NB4 (cell line): ENCODE measurements around the gene EDN2.

ENCODE experiments used
- CTCF ChIP-seq: IDR thresholded peaks from one replicate; pipeline ENCODE4 v1.5.1; 2012; ENCODE audit warnings: low read depth, low read length
- MAX ChIP-seq: IDR thresholded peaks from 2 replicates; pipeline ENCODE4 v1.6.1; 2011; ENCODE audit warnings: low read depth, low read length
- POLR2A ChIP-seq: IDR thresholded peaks from 2 replicates; pipeline ENCODE4 v1.6.1; 2011; ENCODE audit warnings: mild to moderate bottlenecking; ENCODE audit not compliant: insufficient read length; ENCODE audit errors: extremely low read depth

GRCh38 chr1:41497461-41498030 lies 13.1 kb upstream of the EDN2 start:
- TF ChIP-seq CTCF (no peak), MAX (no peak), POLR2A (no peak)
